Measurements from ENCODE around the gene SULF2.

SULF2 gene

GRCh38 chr20:47753576-47754387, 31.5 kb downstream of the SULF2 start:
- no peaks in the 10 kb centered on the region for H3K27me3 ChIP-seq
- TF ChIP-seq CTCF (IDR thresholded peaks at IDR 0.05; ENCODE audit: low read depth, low read length) = no peak
- H3K9me3 ChIP-seq = no peaks in the 10 kb centered on the region
- H3K36me3 ChIP-seq = peaks cover 32% of the 10 kb centered on the region
- peak; percentile 59 for DNase-seq
- H3K4me1 ChIP-seq = peaks cover 23% of the 10 kb centered on the region
- H3K4me3 ChIP-seq (ENCODE audit: low read depth, low read length) = peak overlapping the region; percentile 23

- H3K4me1 ChIP-seq = peaks cover 19% of the 10 kb centered on the region
- no peak for DNase-seq
- peaks cover 25% of the 10 kb centered on the region for H3K36me3 ChIP-seq
- no peaks in the 10 kb centered on the region for H3K9me3 ChIP-seq
- H3K27me3 ChIP-seq = no peaks in the 10 kb centered on the region
- no peak overlapping the region for H3K4me3 ChIP-seq (ENCODE audit: low read depth, low read length)
- no peak for TF ChIP-seq CTCF (IDR thresholded peaks at IDR 0.05; ENCODE audit: low read depth, low read length)
Measured at GRCh38 chr20:47751449-47751848, 33.8 kb downstream of the SULF2 start.

- peaks cover 13% of the 10 kb centered on the region for H3K4me1 ChIP-seq
- H3K9me3 ChIP-seq = no peaks in the 10 kb centered on the region
- peaks cover 19% of the 10 kb centered on the region for H3K36me3 ChIP-seq
- peak; percentile 59 for DNase-seq
- no peak for TF ChIP-seq CTCF (IDR thresholded peaks at IDR 0.05; ENCODE audit: low read depth, low read length)
- H3K27me3 ChIP-seq = no peaks in the 10 kb centered on the region
- H3K4me3 ChIP-seq (ENCODE audit: low read depth, low read length) = no peak overlapping the region
Measured at GRCh38 chr20:47749339-47749738, 35.9 kb downstream of the SULF2 start.

- Histone ChIP-seq H3K9me3 (no peaks in the 10 kb centered on the region), H3K4me1 (peaks cover 13% of the 10 kb centered on the region), H3K36me3 (peaks cover 19% of the 10 kb centered on the region), H3K27me3 (no peaks in the 10 kb centered on the region), H3K4me3 (ENCODE audit: low read depth, low read length) (no peak overlapping the region)
- no peak for TF ChIP-seq CTCF (IDR thresholded peaks at IDR 0.05; ENCODE audit: low read depth, low read length)
- DNase-seq = no peak
Measured at GRCh38 chr20:47748823-47749222, 36.5 kb downstream of the SULF2 start.

- Histone ChIP-seq H3K4me3 (ENCODE audit: low read depth, low read length) (no peak overlapping the region), H3K36me3 (peaks cover 15% of the 10 kb centered on the region), H3K4me1 (peaks cover 8% of the 10 kb centered on the region), H3K27me3 (no peaks in the 10 kb centered on the region), H3K9me3 (no peaks in the 10 kb centered on the region)
- DNase-seq = no peak
- TF ChIP-seq CTCF (IDR thresholded peaks at IDR 0.05; ENCODE audit: low read depth, low read length) = no peak
Measured at GRCh38 chr20:47748069-47748468, 37.2 kb downstream of the SULF2 start.

GRCh38 chr20:47747669-47748031, 37.6 kb downstream of the SULF2 start:
- no peak for DNase-seq
- H3K4me3 ChIP-seq (ENCODE audit: low read depth, low read length) = no peak overlapping the region
- TF ChIP-seq CTCF (IDR thresholded peaks at IDR 0.05; ENCODE audit: low read depth, low read length) = no peak
- H3K36me3 ChIP-seq = peaks cover 15% of the 10 kb centered on the region
- H3K27me3 ChIP-seq = no peaks in the 10 kb centered on the region
- no peaks in the 10 kb centered on the region for H3K9me3 ChIP-seq
- peaks cover 8% of the 10 kb centered on the region for H3K4me1 ChIP-seq

Data from BE2C (cell line).